ENCODE measurements around the gene IMP4.

DNA sequence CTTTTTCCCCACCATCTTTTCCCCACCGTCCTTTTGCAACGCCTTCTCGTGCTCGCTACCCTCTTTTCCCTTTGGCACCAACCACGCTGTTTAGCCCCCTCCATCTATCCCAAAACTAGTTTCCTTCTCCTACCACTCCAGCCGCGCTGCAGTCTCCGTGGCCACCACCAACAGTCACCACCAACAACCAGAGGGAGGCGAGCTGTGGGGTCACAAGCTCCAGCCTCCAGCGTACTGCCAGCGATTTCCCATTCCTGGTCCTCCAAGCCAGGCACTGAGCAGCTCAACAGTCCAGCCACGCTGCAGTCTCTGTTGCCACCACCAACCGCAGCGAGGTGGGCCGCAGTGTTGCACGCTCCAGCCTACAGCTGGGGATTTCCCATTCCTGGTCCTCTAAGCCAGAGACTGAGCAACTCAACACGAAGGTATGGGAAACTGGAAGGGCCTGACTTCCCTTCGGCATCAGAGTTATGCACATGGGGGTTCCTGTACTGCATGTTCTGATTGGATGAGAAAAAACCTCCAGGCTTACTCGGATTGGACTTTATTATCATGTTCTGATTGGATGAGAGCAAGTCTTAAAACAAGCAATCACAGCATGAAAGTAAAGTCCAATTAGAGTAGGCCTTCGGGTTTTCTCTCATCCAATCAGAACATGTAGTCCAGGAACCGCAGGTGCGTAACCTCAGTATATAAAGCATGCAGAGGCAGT, 42.3 kb upstream of the IMP4 start:
- TF ChIP-seq CTCF (IDR thresholded peaks at IDR 0.05; ENCODE audit: low read depth, low read length, poor library complexity, severe bottlenecking) (no peak), EZH2phosphoT487 (IDR thresholded peaks at IDR 0.05; ENCODE audit: borderline replicate concordance, low read length) (no peak)
